Measurements from ENCODE around the gene ART1. TPM values are rescaled to one million over a fixed set of nuclear protein-coding genes. Genes with fewer than 3 reads are reported as not detected.
"Not testable (repeated sequence)": the region's sequence is repeated elsewhere in the genome, so short reads cannot be mapped to it uniquely, and the experiment has no call there.

ART1 gene
- 2.1 TPM for total RNA-seq

GRCh38 chr11:3644817-3645235 lies at the start of gene ART1:
Gene ART1, plus strand, starts transcription at chr11:3645128. Its CDS starts 14,086 bp downstream, at chr11:3659214.
- peak within 1 kb of the TSS; percentile 80 to 91 (median 83) for H3K4me3 ChIP-seq (ENCODE audit: low read length in 3 of 3)
- no peaks in the 10 kb centered on the region for H3K27me3 ChIP-seq (ENCODE audit: control insufficient read depth in 3 of 3, insufficient read depth in 3 of 3, low read length in 3 of 3)
- peaks cover 26 to 34% (median 27%) of the 10 kb centered on the region in 3 donors for H3K4me1 ChIP-seq (ENCODE audit: control insufficient read depth in 3 of 3, insufficient read depth in 3 of 3, low read length in 3 of 3)
- peak within 1 kb of the TSS; percentile 99 for H3K27ac ChIP-seq (ENCODE audit: low read depth, low read length)
- peak within 1 kb of the TSS; percentile 87 to 90 (median 88) for H3K9ac ChIP-seq (ENCODE audit: low read depth in 1 of 3, low read length in 3 of 3)
- H3K9me3 ChIP-seq (ENCODE audit: control insufficient read depth in 3 of 3, low read length in 3 of 3): no peaks in the 10 kb centered on the region
- no peaks in the 10 kb centered on the region for H3K36me3 ChIP-seq (ENCODE audit: control insufficient read depth in 3 of 3, insufficient read depth in 3 of 3, low read length in 3 of 3)

- not testable (repeated sequence) for H3K36me3 ChIP-seq (ENCODE audit: control insufficient read depth in 3 of 3, insufficient read depth in 3 of 3, low read length in 3 of 3); H3K9ac ChIP-seq (ENCODE audit: low read depth in 1 of 3, low read length in 3 of 3); H3K9me3 ChIP-seq (ENCODE audit: control insufficient read depth in 3 of 3, low read length in 3 of 3); H3K27ac ChIP-seq (ENCODE audit: low read depth, low read length); H3K4me1 ChIP-seq (ENCODE audit: control insufficient read depth in 3 of 3, insufficient read depth in 3 of 3, low read length in 3 of 3); H3K4me3 ChIP-seq (ENCODE audit: low read length in 3 of 3); H3K27me3 ChIP-seq (ENCODE audit: control insufficient read depth in 3 of 3, insufficient read depth in 3 of 3, low read length in 3 of 3)
Measured at GRCh38 chr11:3597743-3598142, 47.2 kb upstream of the ART1 start.

GRCh38 chr11:3600201-3600600 lies 44.7 kb upstream of the ART1 start:
- H3K27ac ChIP-seq (ENCODE audit: low read depth, low read length): not testable (repeated sequence)

GRCh38 chr11:3604167-3604566 lies 40.8 kb upstream of the ART1 start:
- Histone ChIP-seq H3K4me3 (ENCODE audit: low read length in 3 of 3) (no peak overlapping the region), H3K36me3 (ENCODE audit: control insufficient read depth in 3 of 3, insufficient read depth in 3 of 3, low read length in 3 of 3) (no peaks in the 10 kb centered on the region), H3K4me1 (ENCODE audit: control insufficient read depth in 3 of 3, insufficient read depth in 3 of 3, low read length in 3 of 3) (peaks cover 0 to 3% (median 0%) of the 10 kb centered on the region in 3 donors), H3K27me3 (ENCODE audit: control insufficient read depth in 3 of 3, insufficient read depth in 3 of 3, low read length in 3 of 3) (no peaks in the 10 kb centered on the region), H3K27ac (ENCODE audit: low read depth, low read length) (no peak overlapping the region), H3K9me3 (ENCODE audit: control insufficient read depth in 3 of 3, low read length in 3 of 3) (no peaks in the 10 kb centered on the region), H3K9ac (ENCODE audit: low read depth in 1 of 3, low read length in 3 of 3) (no peak overlapping the region)

More at GRCh38 chr11:3600201-3600600, 44.7 kb upstream of the ART1 start:
- H3K4me1 ChIP-seq (ENCODE audit: control insufficient read depth in 3 of 3, insufficient read depth in 3 of 3, low read length in 3 of 3); H3K9me3 ChIP-seq (ENCODE audit: control insufficient read depth in 3 of 3, low read length in 3 of 3); H3K9ac ChIP-seq (ENCODE audit: low read depth in 1 of 3, low read length in 3 of 3); H3K4me3 ChIP-seq (ENCODE audit: low read length in 3 of 3); H3K27me3 ChIP-seq (ENCODE audit: control insufficient read depth in 3 of 3, insufficient read depth in 3 of 3, low read length in 3 of 3); H3K36me3 ChIP-seq (ENCODE audit: control insufficient read depth in 3 of 3, insufficient read depth in 3 of 3, low read length in 3 of 3): not testable (repeated sequence)

- Histone ChIP-seq H3K9me3 (ENCODE audit: control insufficient read depth in 3 of 3, low read length in 3 of 3) (no peaks in the 10 kb centered on the region), H3K4me3 (ENCODE audit: low read length in 3 of 3) (no peak overlapping the region), H3K36me3 (ENCODE audit: control insufficient read depth in 3 of 3, insufficient read depth in 3 of 3, low read length in 3 of 3) (no peaks in the 10 kb centered on the region), H3K27me3 (ENCODE audit: control insufficient read depth in 3 of 3, insufficient read depth in 3 of 3, low read length in 3 of 3) (no peaks in the 10 kb centered on the region), H3K9ac (ENCODE audit: low read depth in 1 of 3, low read length in 3 of 3) (no peak overlapping the region), H3K4me1 (ENCODE audit: control insufficient read depth in 3 of 3, insufficient read depth in 3 of 3, low read length in 3 of 3) (peaks cover 0 to 3% (median 0%) of the 10 kb centered on the region in 3 donors), H3K27ac (ENCODE audit: low read depth, low read length) (no peak overlapping the region)
Measured at GRCh38 chr11:3605283-3605662, 39.7 kb upstream of the ART1 start.

- H3K9ac ChIP-seq (ENCODE audit: low read depth in 1 of 3, low read length in 3 of 3): no peak overlapping the region
- no peak overlapping the region for H3K27ac ChIP-seq (ENCODE audit: low read depth, low read length)
- H3K4me1 ChIP-seq (ENCODE audit: control insufficient read depth in 3 of 3, insufficient read depth in 3 of 3, low read length in 3 of 3): peaks cover 0 to 3% (median 0%) of the 10 kb centered on the region in 3 donors
Measured at GRCh38 chr11:3605771-3606203, 39.1 kb upstream of the ART1 start.

GRCh38 chr11:3609416-3610265 lies 35.3 kb upstream of the ART1 start:
- Histone ChIP-seq H3K36me3 (ENCODE audit: control insufficient read depth in 3 of 3, insufficient read depth in 3 of 3, low read length in 3 of 3) (no peaks in the 10 kb centered on the region), H3K9me3 (ENCODE audit: control insufficient read depth in 3 of 3, low read length in 3 of 3) (peaks cover 0 to 3% (median 0%) of the 10 kb centered on the region in 3 donors), H3K4me1 (ENCODE audit: control insufficient read depth in 3 of 3, insufficient read depth in 3 of 3, low read length in 3 of 3) (peaks cover 10 to 16% (median 12%) of the 10 kb centered on the region in 3 donors), H3K27me3 (ENCODE audit: control insufficient read depth in 3 of 3, insufficient read depth in 3 of 3, low read length in 3 of 3) (no peaks in the 10 kb centered on the region), H3K9ac (ENCODE audit: low read depth in 1 of 3, low read length in 3 of 3) (no peak overlapping the region), H3K27ac (ENCODE audit: low read depth, low read length) (no peak overlapping the region), H3K4me3 (ENCODE audit: low read length in 3 of 3) (no peak overlapping the region)

More at GRCh38 chr11:3605771-3606203, 39.1 kb upstream of the ART1 start:
- Histone ChIP-seq H3K9me3 (ENCODE audit: control insufficient read depth in 3 of 3, low read length in 3 of 3) (no peaks in the 10 kb centered on the region), H3K4me3 (ENCODE audit: low read length in 3 of 3) (no peak overlapping the region), H3K36me3 (ENCODE audit: control insufficient read depth in 3 of 3, insufficient read depth in 3 of 3, low read length in 3 of 3) (no peaks in the 10 kb centered on the region), H3K27me3 (ENCODE audit: control insufficient read depth in 3 of 3, insufficient read depth in 3 of 3, low read length in 3 of 3) (no peaks in the 10 kb centered on the region)

- H3K27me3 ChIP-seq (ENCODE audit: control insufficient read depth in 3 of 3, insufficient read depth in 3 of 3, low read length in 3 of 3): no peaks in the 10 kb centered on the region
- H3K36me3 ChIP-seq (ENCODE audit: control insufficient read depth in 3 of 3, insufficient read depth in 3 of 3, low read length in 3 of 3): no peaks in the 10 kb centered on the region
- H3K27ac ChIP-seq (ENCODE audit: low read depth, low read length): no peak overlapping the region
- peaks cover 13 to 24% (median 17%) of the 10 kb centered on the region in 3 donors for H3K4me1 ChIP-seq (ENCODE audit: control insufficient read depth in 3 of 3, insufficient read depth in 3 of 3, low read length in 3 of 3)
- no peak overlapping the region for H3K4me3 ChIP-seq (ENCODE audit: low read length in 3 of 3)
- H3K9me3 ChIP-seq (ENCODE audit: control insufficient read depth in 3 of 3, low read length in 3 of 3): peaks cover 0 to 3% (median 0%) of the 10 kb centered on the region in 3 donors
- no peak overlapping the region for H3K9ac ChIP-seq (ENCODE audit: low read depth in 1 of 3, low read length in 3 of 3)
Measured at GRCh38 chr11:3610846-3611245, 34.1 kb upstream of the ART1 start.

- Histone ChIP-seq H3K9me3 (ENCODE audit: control insufficient read depth in 3 of 3, low read length in 3 of 3) (peaks cover 0 to 3% (median 0%) of the 10 kb centered on the region in 3 donors), H3K27ac (ENCODE audit: low read depth, low read length) (no peak overlapping the region), H3K36me3 (ENCODE audit: control insufficient read depth in 3 of 3, insufficient read depth in 3 of 3, low read length in 3 of 3) (no peaks in the 10 kb centered on the region), H3K4me3 (ENCODE audit: low read length in 3 of 3) (no peak overlapping the region), H3K9ac (ENCODE audit: low read depth in 1 of 3, low read length in 3 of 3) (no peak overlapping the region), H3K4me1 (ENCODE audit: control insufficient read depth in 3 of 3, insufficient read depth in 3 of 3, low read length in 3 of 3) (peaks cover 17 to 30% (median 21%) of the 10 kb centered on the region in 3 donors), H3K27me3 (ENCODE audit: control insufficient read depth in 3 of 3, insufficient read depth in 3 of 3, low read length in 3 of 3) (no peaks in the 10 kb centered on the region)
Measured at GRCh38 chr11:3611976-3612678, 32.8 kb upstream of the ART1 start.

All from skeletal muscle tissue (tissue), 4 donors.